ENCODE measurements around the gene CBLB.

DNA sequence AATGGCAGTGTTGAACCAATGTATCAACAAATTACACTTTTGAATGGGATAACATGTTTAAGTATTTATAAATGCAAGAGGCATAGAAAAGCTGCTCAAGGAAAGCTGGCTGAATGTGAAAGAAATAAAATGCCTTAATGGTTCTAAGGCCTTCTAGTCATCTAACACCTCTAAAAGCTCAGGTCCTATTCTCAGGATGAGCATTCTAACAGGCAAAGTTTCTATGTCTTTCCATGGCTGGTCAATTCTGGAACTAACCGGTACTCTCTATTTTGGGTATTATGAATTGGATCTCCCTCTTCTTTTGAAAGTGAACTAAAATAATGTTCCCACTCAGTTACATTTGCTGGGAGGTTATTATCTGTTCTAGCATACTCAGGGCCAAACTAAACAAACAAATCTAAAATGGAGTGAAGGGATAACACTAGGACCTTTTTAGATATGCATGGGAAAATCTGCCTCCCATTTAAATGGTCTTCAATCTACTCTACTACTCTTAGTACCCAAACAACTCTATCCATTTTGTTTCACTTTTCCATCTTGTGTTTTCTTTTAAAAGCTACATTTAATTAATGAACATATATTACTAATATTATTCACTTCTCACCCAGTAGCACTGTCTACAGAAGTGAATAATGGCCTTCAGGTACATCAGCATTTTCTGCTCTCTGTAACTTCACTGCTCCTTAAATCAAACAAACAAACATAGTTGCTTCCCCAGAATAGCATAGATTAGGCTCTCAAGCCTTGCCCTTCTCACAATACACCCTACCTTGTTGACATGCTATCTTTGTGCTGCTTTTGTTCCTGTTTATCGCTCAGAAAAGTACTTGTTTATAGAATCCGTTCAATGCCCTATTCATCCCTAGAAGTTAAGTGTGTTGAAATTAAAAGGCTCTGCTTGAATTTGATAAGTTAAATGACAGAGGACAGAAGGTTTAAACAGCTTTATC, 46.4 kb downstream of the CBLB start:
- TF ChIP-seq POLR2A (IDR thresholded peaks at IDR 0.05), result no peak
- TF ChIP-seq, protein P1, sequence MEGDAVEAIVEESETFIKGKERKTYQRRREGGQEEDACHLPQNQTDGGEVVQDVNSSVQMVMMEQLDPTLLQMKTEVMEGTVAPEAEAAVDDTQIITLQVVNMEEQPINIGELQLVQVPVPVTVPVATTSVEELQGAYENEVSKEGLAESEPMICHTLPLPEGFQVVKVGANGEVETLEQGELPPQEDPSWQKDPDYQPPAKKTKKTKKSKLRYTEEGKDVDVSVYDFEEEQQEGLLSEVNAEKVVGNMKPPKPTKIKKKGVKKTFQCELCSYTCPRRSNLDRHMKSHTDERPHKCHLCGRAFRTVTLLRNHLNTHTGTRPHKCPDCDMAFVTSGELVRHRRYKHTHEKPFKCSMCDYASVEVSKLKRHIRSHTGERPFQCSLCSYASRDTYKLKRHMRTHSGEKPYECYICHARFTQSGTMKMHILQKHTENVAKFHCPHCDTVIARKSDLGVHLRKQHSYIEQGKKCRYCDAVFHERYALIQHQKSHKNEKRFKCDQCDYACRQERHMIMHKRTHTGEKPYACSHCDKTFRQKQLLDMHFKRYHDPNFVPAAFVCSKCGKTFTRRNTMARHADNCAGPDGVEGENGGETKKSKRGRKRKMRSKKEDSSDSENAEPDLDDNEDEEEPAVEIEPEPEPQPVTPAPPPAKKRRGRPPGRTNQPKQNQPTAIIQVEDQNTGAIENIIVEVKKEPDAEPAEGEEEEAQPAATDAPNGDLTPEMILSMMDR (IDR thresholded peaks at IDR 0.05), result no peak

Data from adrenal gland (tissue), 5 donors.